HepG2 (cell line): Measurements from ENCODE around the gene ZNRF3. TPM values are rescaled to one million over a fixed set of nuclear protein-coding genes. Genes with fewer than 3 reads are reported as not detected.

Source experiments
- CREB1 ChIP-seq, 2 experiments: fragments of 450-650 bp in 1 of 2; IDR thresholded peaks; 2 replicates each; pipeline ENCODE4 v1.6.1; 2016 to 2017; ENCODE audit warnings: control low read depth in 1 of 2, mild to moderate bottlenecking in 1 of 2, missing compliant biosample characterization in 1 of 2, missing genetic modification characterization in 1 of 2
- EP300 ChIP-seq, 3 experiments: sonication (generic) in 1 of 3; formaldehyde crosslinking in 1 of 3; IDR thresholded peaks; 2 replicates each; pipeline versions ENCODE4 v1.5.1 to v1.6.1; 2011 to 2020; ENCODE audit warnings: low read depth in 2 of 3, low read length in 2 of 3, borderline replicate concordance in 1 of 3, improper control_type of control experiment in 1 of 3, mild to moderate bottlenecking in 1 of 3, missing genetic modification reagents in 1 of 3, moderate library complexity in 1 of 3
- FOSL1 ChIP-seq: sonication (generic); formaldehyde crosslinking; IDR thresholded peaks from 2 replicates; pipeline ENCODE4 v1.9.0; 2021; ENCODE audit warnings: missing genetic modification reagents, borderline replicate concordance
- GPN1 ChIP-seq: sonication (generic); formaldehyde crosslinking; IDR thresholded peaks from 2 replicates; pipeline ENCODE4 v1.5.1; 2020; ENCODE audit warnings: missing genetic modification reagents, borderline replicate concordance
- MEIS2 ChIP-seq: sonication (generic); formaldehyde crosslinking; IDR thresholded peaks from 2 replicates; pipeline ENCODE4 v1.9.0; 2021; ENCODE audit warnings: mild to moderate bottlenecking, missing genetic modification reagents
- NFATC3 ChIP-seq: sonication (generic); formaldehyde crosslinking; IDR thresholded peaks from 2 replicates; pipeline ENCODE4 v1.5.1; 2020; ENCODE audit warnings: mild to moderate bottlenecking, missing genetic modification reagents
- NFKBIZ ChIP-seq: IDR thresholded peaks from 2 replicates; pipeline ENCODE4 v1.6.1; 2018; ENCODE audit warnings: missing genetic modification reagents, missing compliant biosample characterization
- NR1H2 ChIP-seq: sonication (generic); formaldehyde crosslinking; IDR thresholded peaks from 2 replicates; pipeline ENCODE4 v1.8.1; 2022; ENCODE audit warnings: low read depth, missing genetic modification reagents, borderline replicate concordance
- SNAPC2 ChIP-seq: sonication (generic); formaldehyde crosslinking; IDR thresholded peaks from 2 replicates; pipeline ENCODE4 v1.8.1; 2022; ENCODE audit warnings: mild to moderate bottlenecking, missing genetic modification reagents
- ZFP82 ChIP-seq: sonication (generic); formaldehyde crosslinking; IDR thresholded peaks from 2 replicates; pipeline ENCODE4 v1.5.1; 2020; ENCODE audit warnings: mild to moderate bottlenecking, missing genetic modification reagents, borderline replicate concordance
- ZNF569 ChIP-seq: sonication (generic); formaldehyde crosslinking; IDR thresholded peaks from 2 replicates; pipeline ENCODE4 v1.5.0; 2020; ENCODE audit warnings: mild to moderate bottlenecking, missing genetic modification reagents, moderate library complexity, borderline replicate concordance
- ZNF737 ChIP-seq: sonication (generic); formaldehyde crosslinking; IDR thresholded peaks from 2 replicates; pipeline ENCODE4 v1.5.0; 2020; ENCODE audit warnings: missing genetic modification reagents, mild to moderate bottlenecking, borderline replicate concordance
- ZNF746 ChIP-seq: sonication (generic); formaldehyde crosslinking; IDR thresholded peaks from 2 replicates; pipeline ENCODE4 v1.8.0; 2022; ENCODE audit warnings: mild to moderate bottlenecking, missing genetic modification reagents
- ZNF790 ChIP-seq: sonication (generic); formaldehyde crosslinking; IDR thresholded peaks from 2 replicates; pipeline ENCODE4 v1.8.0; 2022; ENCODE audit warnings: missing genetic modification reagents, mild to moderate bottlenecking, borderline replicate concordance
- polyA plus RNA-seq, 8 experiments: library from polyadenylated mRNA; depleted of rRNA in 3 of 8; stranded (reverse) in 7 of 8; unstranded in 1 of 8; fragments of >200 nt; fragmentation: Illumina TruSeq in 4 of 8; extraction: Trizol in 4 of 8; gene quantifications; 2 replicates each; pipeline versions ENCODE4 v1.2.1 to v1.2.3, GENCODE V29; 2011 to 2016; ENCODE audit warnings: low read depth in 4 of 8, missing spikeins in 1 of 8, mixed read lengths in 1 of 8; ENCODE audit not compliant: insufficient read depth in 1 of 8
- total RNA-seq, 5 experiments: library from RNA; depleted of rRNA; stranded (reverse); fragments of >200 nt; fragmentation: Illumina TruSeq; extraction: Trizol; gene quantifications; 2 replicates each; pipeline ENCODE4 v1.2.3, GENCODE V29; 2016; ENCODE audit warnings: low read depth in 1 of 5
- TF ChIP-seq, protein P1 (sequence below): IDR thresholded peaks from 2 replicates; pipeline ENCODE4 v1.6.1; 2016; ENCODE audit warnings: low read depth, missing genetic modification reagents, missing compliant biosample characterization
- TF ChIP-seq, protein P2 (sequence below): sonication (generic); formaldehyde crosslinking; IDR thresholded peaks from 2 replicates; pipeline ENCODE4 v1.4.0; 2020; ENCODE audit warnings: low read depth, mild to moderate bottlenecking, missing genetic modification reagents
- TF ChIP-seq, protein P3 (sequence below): sonication (generic); formaldehyde crosslinking; IDR thresholded peaks from 2 replicates; pipeline ENCODE4 v1.4.0; 2020; ENCODE audit warnings: low read depth, missing genetic modification reagents

ZNRF3 gene
- total and polyA plus RNA-seq, 2 of the 13 experiments (the other 11 are each of a cell fraction or from before 2014, with no cell fraction given): 20.3 to 36.7 TPM

DNA sequence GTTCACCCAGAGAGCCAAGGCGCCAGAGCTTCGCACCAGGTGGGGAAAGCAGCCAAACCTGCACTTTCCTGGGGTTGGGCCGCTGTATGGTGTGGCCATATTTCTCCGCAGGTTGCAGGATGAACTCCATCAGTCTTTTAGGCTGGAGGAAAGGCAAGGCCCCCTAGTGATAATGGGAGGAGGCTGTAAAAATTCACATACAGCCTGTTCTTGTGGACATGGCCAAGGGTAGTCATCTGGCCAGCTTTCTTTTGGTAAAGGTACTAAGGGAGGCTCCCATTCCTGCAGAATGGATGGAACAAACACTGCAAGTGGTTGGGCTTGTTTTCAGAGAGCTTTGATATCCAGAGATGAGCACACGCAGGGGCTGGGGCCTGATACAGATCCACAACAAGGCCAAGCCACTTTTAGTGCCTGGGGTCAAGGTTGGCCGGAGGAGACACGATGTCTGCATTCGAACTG, 148.7 kb downstream of the ZNRF3 start (continued):
- TF ChIP-seq, protein P1, sequence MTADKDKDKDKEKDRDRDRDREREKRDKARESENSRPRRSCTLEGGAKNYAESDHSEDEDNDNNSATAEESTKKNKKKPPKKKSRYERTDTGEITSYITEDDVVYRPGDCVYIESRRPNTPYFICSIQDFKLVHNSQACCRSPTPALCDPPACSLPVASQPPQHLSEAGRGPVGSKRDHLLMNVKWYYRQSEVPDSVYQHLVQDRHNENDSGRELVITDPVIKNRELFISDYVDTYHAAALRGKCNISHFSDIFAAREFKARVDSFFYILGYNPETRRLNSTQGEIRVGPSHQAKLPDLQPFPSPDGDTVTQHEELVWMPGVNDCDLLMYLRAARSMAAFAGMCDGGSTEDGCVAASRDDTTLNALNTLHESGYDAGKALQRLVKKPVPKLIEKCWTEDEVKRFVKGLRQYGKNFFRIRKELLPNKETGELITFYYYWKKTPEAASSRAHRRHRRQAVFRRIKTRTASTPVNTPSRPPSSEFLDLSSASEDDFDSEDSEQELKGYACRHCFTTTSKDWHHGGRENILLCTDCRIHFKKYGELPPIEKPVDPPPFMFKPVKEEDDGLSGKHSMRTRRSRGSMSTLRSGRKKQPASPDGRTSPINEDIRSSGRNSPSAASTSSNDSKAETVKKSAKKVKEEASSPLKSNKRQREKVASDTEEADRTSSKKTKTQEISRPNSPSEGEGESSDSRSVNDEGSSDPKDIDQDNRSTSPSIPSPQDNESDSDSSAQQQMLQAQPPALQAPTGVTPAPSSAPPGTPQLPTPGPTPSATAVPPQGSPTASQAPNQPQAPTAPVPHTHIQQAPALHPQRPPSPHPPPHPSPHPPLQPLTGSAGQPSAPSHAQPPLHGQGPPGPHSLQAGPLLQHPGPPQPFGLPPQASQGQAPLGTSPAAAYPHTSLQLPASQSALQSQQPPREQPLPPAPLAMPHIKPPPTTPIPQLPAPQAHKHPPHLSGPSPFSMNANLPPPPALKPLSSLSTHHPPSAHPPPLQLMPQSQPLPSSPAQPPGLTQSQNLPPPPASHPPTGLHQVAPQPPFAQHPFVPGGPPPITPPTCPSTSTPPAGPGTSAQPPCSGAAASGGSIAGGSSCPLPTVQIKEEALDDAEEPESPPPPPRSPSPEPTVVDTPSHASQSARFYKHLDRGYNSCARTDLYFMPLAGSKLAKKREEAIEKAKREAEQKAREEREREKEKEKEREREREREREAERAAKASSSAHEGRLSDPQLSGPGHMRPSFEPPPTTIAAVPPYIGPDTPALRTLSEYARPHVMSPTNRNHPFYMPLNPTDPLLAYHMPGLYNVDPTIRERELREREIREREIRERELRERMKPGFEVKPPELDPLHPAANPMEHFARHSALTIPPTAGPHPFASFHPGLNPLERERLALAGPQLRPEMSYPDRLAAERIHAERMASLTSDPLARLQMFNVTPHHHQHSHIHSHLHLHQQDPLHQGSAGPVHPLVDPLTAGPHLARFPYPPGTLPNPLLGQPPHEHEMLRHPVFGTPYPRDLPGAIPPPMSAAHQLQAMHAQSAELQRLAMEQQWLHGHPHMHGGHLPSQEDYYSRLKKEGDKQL: no peak
- TF ChIP-seq NFATC3 (CRISPR knock-in tag) (no peak), ZFP82 (CRISPR knock-in tag) (no peak), GPN1 (no peak), ZNF737 (CRISPR knock-in tag) (no peak), NR1H2 (CRISPR knock-in tag) (no peak), EP300 (IDR thresholded peaks at IDR 0.05; ENCODE audit: low read depth in 2 of 2, low read length in 2 of 2) (peak; percentile 14 to 68; a peak in 2 of 4 replicates), EP300 (CRISPR knock-in tag; IDR thresholded peaks at IDR 0.05; ENCODE audit: borderline replicate concordance) (no peak), ZNF790 (no peak), MEIS2 (CRISPR knock-in tag) (peak; percentile 22; the same call in 1 of the 2 replicates), FOSL1 (CRISPR knock-in tag) (peak; percentile 27; the same call in 1 of the 2 replicates), CREB1 (IDR thresholded peaks at IDR 0.05) (no peak), CREB1 (CRISPR knock-in tag; IDR thresholded peaks at IDR 0.05) (no peak), NFKBIZ (no peak), ZNF569 (CRISPR knock-in tag) (no peak), SNAPC2 (CRISPR knock-in tag) (no peak), ZNF746 (CRISPR knock-in tag) (no peak)
- TF ChIP-seq, protein P2, sequence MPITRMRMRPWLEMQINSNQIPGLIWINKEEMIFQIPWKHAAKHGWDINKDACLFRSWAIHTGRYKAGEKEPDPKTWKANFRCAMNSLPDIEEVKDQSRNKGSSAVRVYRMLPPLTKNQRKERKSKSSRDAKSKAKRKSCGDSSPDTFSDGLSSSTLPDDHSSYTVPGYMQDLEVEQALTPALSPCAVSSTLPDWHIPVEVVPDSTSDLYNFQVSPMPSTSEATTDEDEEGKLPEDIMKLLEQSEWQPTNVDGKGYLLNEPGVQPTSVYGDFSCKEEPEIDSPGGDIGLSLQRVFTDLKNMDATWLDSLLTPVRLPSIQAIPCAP (CRISPR knock-in tag): no peak
- TF ChIP-seq, protein P3, sequence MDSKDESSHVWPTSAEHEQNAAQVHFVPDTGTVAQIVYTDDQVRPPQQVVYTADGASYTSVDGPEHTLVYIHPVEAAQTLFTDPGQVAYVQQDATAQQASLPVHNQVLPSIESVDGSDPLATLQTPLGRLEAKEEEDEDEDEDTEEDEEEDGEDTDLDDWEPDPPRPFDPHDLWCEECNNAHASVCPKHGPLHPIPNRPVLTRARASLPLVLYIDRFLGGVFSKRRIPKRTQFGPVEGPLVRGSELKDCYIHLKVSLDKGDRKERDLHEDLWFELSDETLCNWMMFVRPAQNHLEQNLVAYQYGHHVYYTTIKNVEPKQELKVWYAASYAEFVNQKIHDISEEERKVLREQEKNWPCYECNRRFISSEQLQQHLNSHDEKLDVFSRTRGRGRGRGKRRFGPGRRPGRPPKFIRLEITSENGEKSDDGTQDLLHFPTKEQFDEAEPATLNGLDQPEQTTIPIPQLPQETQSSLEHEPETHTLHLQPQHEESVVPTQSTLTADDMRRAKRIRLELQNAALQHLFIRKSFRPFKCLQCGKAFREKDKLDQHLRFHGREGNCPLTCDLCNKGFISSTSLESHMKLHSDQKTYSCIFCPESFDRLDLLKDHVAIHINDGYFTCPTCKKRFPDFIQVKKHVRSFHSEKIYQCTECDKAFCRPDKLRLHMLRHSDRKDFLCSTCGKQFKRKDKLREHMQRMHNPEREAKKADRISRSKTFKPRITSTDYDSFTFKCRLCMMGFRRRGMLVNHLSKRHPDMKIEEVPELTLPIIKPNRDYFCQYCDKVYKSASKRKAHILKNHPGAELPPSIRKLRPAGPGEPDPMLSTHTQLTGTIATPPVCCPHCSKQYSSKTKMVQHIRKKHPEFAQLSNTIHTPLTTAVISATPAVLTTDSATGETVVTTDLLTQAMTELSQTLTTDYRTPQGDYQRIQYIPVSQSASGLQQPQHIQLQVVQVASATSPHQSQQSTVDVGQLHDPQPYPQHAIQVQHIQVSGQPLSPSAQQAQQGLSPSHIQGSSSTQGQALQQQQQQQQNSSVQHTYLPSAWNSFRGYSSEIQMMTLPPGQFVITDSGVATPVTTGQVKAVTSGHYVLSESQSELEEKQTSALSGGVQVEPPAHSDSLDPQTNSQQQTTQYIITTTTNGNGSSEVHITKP (CRISPR knock-in tag): no peak
